Stimulated activated CD8-positive, alpha-beta memory T cell treated with anti-CD3 and anti-CD28 coated beads, Interleukin-4, amount 100 ng/mL, for 1 hour (primary cell): ENCODE results near the gene SMYD3.
"Not testable (repeated sequence)": the region's sequence is repeated elsewhere in the genome, so short reads cannot be mapped to it uniquely, and the experiment has no call there.

Experiments used
- DNase-seq, 2 donors: peaks; one replicate each; pipeline ENCODE4 v3.0.0-alpha.2; 2020; ENCODE audit warnings: low read depth in 2 of 2, low spot score in 1 of 2

The SMYD3 gene

GRCh38 chr1:245963649-245964048 lies 543.4 kb downstream of the SMYD3 start:
- DNase-seq = no peak

- no peak for DNase-seq
Measured at GRCh38 chr1:245962453-245962852, 544.6 kb downstream of the SMYD3 start.

DNA sequence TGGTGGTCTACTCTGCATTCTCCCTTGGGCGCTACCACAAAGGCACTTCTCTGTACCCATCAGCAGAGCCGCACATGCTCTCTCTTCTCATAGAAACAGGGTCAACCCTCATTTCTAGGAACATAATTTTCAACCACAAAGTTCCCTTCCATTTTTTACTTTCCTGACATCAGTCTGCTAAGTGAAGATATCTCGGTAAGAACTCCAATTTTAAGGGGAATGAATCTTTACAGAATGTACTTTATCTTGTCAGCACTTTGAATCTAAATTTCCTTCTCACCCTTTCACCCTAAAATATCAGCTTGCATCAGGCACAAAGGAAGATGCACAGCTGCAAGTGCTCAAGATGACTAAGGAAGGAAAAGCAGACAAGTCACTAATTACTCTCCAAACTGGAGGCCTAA lies 545.9 kb downstream of the SMYD3 start:
- no peak for DNase-seq

- no peak for DNase-seq
Measured at GRCh38 chr1:245960171-245960570, 546.9 kb downstream of the SMYD3 start.

GRCh38 chr1:245958016-245958415 lies 549.1 kb downstream of the SMYD3 start:
- DNase-seq = no peak

GRCh38 chr1:245957427-245957826 lies 549.7 kb downstream of the SMYD3 start:
- DNase-seq = no peak

- DNase-seq = no peak
Measured at GRCh38 chr1:245956225-245956624, 550.9 kb downstream of the SMYD3 start.

DNA sequence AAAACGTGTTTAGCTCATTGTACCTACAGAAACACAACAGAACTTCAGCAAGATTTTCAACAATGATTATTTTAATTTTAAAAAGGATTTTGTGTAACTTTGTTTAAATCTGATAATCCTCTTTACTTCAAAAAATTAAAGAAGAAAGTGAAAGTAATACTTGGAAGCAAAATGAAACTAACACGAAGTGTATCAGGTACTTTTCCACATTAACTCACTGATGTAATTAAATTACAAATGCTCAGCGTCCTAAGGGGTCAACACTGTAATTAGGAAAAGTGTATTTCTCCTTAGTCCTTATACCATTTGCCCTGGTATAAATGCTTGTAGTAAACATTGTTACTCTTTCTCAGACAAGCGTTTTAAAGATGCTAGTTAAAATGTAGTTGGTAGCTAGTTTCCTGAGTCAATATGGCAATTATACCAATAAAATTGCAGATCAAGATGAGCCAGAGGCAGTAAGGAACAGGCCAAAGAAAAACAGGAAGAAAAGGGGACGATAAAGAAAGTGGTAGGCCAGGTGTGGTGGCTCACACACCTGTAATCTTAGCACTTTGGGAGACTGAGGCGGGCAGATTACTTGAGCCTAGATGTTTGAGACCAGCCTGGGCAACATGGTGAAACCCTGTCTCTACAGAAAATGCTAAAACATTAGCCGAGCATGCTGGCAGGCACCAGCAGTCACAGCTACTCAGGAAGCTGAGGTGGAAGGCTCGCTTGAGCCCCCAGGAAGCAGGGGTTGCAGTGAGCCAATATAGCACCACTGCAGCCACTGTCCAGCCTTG lies 553.0 kb downstream of the SMYD3 start:
- DNase-seq = no peak

- DNase-seq = no peak
Measured at GRCh38 chr1:245952383-245953026, 554.6 kb downstream of the SMYD3 start.

- DNase-seq = no peak
Measured at GRCh38 chr1:245948786-245949185, 558.3 kb downstream of the SMYD3 start.

DNA sequence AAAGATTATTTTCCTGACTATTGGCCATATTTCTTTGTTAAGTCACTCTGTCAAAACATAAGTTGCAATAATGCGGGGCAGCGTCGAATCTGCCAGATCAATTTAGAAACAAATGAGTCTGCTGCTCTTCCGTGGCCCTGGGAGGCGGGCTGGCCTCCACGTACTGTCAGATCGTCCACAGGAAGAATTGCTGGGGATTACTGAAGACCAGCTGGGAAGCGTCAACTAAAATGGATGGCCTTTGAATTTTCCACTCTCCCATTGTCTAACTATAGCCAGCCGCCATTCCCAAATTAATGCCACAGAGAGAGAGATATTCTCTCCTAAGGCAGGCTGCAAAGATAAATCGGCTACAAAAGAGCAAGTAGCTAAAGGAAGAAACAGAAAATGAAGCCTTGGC lies 560.2 kb downstream of the SMYD3 start:
- DNase-seq = no peak

DNA sequence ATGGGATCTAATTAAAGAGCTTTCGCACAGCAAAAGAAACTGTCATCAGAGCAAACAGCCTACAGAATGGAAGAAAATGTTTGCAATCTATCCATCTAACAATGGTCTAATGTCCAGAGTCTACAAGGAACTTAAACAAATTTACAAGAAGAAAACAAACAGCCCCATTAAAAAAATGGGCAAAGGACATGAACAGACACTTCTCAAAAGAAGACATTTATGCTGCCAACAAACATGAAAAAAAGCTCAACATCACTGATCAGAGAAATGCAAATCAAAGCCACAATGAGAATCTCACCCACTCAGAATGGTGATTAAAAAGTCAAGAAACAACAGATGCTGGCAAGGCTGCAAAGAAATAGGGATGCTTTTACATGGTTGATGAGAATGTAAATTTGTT lies 561.9 kb downstream of the SMYD3 start:
- not testable (repeated sequence) for DNase-seq

DNA sequence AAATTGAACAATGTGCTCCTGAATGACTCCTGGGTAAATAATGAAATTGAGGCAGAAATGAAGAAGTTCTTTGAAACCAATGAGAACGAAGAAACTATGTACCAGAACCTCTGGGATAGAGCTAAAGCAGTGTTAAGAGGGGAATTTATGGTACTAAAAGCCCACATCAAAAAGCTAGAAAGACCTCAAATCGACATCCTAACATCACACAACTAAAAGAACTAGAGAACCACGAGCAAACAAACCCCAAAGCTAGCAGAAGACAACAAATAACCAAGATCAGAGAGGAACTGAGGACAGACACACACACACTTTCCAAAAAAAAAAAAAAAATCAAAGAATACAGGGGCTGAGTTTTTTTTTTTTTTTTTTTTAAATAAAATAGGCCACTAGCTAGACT lies 564.2 kb downstream of the SMYD3 start:
- no peak for DNase-seq

DNA sequence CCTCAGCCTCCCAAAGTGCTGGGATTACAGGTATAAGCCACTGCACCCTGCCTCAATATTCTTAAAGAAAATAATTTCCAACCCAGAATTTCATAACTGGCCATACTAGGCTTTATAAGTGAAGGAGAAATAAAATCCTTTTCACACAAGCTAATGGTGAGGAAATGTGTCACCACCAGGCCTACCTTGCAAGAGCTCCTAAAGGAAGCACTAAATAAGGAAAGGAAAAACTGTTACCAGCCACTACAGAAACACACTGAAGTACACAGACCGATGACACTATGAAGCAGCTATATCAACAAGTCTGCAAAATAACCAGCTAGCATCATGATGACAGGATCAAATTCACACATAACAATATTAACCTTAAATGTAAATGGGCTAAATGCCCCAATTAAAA lies 565.3 kb downstream of the SMYD3 start:
- DNase-seq = not testable (repeated sequence)

DNA sequence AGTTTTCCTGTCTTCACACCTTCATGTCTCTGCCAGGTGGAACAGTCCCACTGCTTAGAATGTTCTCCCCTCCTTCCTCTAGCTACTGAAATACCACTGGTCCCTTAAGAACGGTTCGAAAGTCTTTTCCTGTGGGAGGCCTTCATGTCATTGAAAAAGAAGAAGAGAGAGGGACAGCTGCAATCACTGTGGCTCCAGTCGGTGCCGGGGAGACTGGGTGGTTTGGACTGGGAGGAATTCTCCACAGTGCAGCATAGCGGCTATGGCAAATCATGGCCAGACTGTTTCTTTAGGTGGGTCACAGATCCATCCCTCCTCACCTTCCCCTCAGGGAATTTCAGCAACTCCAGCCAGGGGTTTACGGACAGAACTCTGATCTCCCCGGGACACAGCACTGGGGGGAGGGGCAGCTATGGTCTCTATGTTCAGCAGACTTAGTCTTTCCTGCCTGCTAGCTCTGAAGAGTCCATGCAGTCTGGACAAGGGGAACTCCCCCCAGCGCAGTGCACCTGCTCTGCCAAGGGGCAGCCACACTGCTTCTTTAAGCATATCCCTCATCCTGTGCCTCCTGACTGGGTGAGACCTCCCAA lies 567.2 kb downstream of the SMYD3 start:
- no peak for DNase-seq

DNA sequence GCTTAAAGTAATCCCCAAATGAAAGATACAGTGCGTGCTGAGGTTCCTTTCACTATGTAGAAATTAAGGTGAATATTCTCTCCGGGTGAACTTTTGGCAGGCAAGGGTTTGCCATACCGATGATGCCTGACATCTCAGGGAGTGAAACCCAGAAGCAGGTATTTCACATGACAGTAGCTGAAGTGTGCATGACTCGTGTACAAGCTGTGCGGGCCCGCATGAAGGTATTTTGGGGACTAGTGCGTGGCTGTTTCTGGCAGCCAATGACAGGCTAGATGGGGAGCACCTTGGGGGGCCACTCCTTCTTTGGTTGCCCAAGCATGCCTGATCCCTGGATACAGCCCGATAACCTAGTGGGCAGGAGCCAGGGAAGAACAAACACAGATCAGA lies 569.0 kb downstream of the SMYD3 start:
- DNase-seq = no peak

DNA sequence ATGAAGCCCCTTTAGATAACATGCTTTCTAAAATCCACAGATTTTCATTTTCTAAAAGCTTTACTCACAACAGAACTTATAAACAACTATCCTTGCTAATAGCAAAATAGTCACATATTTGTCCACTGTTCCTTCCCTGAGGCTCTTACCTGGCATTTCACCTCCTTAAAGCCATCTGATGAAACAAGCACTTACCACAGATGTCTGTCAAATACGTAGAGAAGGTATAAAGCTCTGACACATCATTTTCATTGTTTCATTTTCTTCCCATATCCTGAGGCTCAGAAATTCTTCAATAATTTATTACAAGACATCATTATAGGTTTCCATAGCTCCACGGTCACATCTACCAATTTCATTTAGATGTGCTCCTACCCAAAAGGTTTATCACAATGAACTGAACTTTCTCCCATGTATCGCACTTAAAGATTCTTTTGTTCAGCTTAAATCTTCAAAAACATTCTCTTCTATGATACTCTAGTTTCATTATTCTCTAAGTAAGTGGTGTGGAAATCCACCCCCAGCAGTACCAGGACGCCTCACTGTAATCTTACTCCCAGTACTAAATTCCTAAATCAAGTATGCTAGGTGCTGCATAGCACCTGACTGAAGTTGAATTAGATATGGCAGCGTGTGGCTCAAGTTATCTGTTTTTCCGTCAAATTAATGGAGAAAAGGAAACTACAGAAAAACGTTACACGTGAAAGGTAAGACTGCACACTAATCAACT lies 569.6 kb downstream of the SMYD3 start:
- DNase-seq = no peak

DNA sequence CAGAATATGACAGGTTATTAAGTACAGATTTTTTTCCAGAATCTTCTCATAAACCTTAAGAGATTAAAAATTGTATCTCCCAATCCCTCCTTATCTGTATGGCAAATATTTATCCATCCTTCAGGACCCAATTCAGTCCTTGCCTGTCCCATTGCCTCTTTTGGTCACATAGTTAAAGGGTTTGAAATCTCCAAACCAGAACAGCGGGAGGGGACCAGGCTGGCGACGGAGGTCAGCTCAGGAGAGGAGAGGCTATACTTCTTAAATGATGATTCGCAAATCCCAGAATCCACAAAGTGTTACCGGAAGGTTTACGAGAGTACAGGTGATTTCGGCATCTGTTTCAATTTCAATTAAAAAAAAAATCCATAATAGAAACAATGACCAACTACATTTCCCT lies 572.7 kb downstream of the SMYD3 start:
- DNase-seq = no peak

DNA sequence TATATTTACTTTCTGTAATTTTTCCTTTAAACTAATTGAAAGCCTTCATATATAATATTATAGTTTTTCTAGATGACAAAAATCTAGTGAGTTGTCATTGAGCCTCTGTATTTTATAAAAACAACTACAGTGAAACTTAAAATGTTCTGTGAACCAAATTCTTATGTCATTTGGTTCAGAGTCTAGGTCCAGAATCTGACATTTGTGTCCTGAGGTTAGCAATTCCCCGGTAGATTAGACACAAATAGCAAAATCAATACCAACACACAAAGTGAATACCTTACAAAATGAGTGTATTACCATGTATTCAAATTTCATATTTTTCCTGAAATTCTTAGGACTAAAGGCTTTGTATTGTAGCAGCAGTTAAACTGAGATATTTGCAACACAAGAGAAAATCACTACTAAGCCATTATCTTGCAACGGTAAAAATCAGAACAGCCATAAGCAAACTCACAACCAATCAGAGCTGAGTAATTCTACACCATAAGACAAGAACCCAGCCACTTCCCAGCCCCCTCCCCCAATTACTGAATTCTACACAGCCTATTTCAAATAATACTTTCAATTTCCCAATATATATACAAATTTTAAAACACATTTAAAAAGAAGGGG lies 573.5 kb downstream of the SMYD3 start:
- DNase-seq = no peak

GRCh38 chr1:245932302-245932972 lies 574.6 kb downstream of the SMYD3 start:
- DNase-seq = no peak

DNA sequence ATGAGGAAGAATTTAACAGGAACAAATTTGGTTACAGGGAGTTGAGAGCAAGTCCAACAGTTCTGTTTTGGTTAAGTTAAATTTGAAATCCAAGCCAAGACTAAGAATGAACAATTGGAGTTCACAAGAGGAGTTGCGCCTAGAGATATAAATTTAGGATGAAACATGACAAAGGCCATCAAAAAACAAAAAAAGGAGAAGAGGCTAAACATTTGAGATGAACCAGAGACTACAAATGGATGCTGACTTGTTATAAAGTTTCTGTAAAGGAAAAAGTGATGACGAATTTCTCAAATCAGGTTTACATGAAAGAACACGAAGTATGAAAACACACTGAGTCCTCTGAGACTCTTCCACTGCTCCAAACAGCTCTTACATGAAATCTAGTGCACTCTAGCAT lies 575.6 kb downstream of the SMYD3 start:
- DNase-seq = no peak
